Naive thymus-derived CD8-positive, alpha-beta T cell (primary cell): ENCODE measurements around the gene GPD2. TPM values are rescaled to one million over a fixed set of nuclear protein-coding genes. Genes with fewer than 3 reads are reported as not detected.

Experiments
- ATAC-seq, 2 donors: fragments of 150-1000 bp; cut with Tn5 transposase in 1 of 2; sonication (Bioruptor Pico), chemical (Tn5 transposase) in 1 of 2; 1 replicate in 1 of 2; 2 replicates in 1 of 2; pipeline ENCODE4 v1.10.0; 2021; ENCODE audit warnings: mild to moderate bottlenecking in 2 of 2, moderate library complexity in 2 of 2
- POLR2A ChIA-PET: fragments of 350-600 bp; sonication (Branson Sonifier 250); formaldehyde crosslinking; loops from one replicate; lab custom pipeline; 2021; ENCODE audit warnings: antibody characterized with exemption; lab: Charles Lee
- DNase-seq, 10 donors: peaks; one replicate each; pipeline versions ENCODE4 v3.0.0 to v3.0.0-alpha.2; 2020 to 2022
- H3K27ac Mint-ChIP-seq, 10 donors: one replicate each; pipeline ENCODE4 v1.8.0; 2020 to 2022; ENCODE audit warnings: mild to moderate bottlenecking in 10 of 10, mixed read lengths in 10 of 10, moderate library complexity in 4 of 10, inconsistent platforms in 1 of 10
- H3K27me3 Mint-ChIP-seq, 5 donors: one replicate each; pipeline ENCODE4 v1.8.0; 2021 to 2022; ENCODE audit warnings: mixed read lengths in 5 of 5
- H3K36me3 Mint-ChIP-seq, 3 donors: one replicate each; pipeline ENCODE4 v1.8.0; 2020 to 2022; ENCODE audit warnings: mixed read lengths in 3 of 3, mild to moderate bottlenecking in 2 of 3, inconsistent platforms in 1 of 3
- H3K4me1 Mint-ChIP-seq, 4 donors: one replicate each; pipeline ENCODE4 v1.8.0; 2021 to 2022; ENCODE audit warnings: mixed read lengths in 4 of 4
- H3K4me3 Mint-ChIP-seq, 10 donors: one replicate each; pipeline ENCODE4 v1.8.0; 2020 to 2022; ENCODE audit warnings: mild to moderate bottlenecking in 10 of 10, mixed read lengths in 10 of 10, moderate library complexity in 6 of 10, inconsistent platforms in 1 of 10
- H3K9me3 Mint-ChIP-seq, 9 donors: one replicate each; pipeline ENCODE4 v1.8.0; 2020 to 2022; ENCODE audit warnings: mixed read lengths in 9 of 9, mild to moderate bottlenecking in 3 of 9, inconsistent platforms in 1 of 9, moderate library complexity in 1 of 9
- polyA plus RNA-seq, 3 donors: library from polyadenylated mRNA; unstranded; fragments of 300-500 nt; fragmentation: Illumina TruSeq; gene quantifications; one replicate each; pipeline ENCODE4 v1.2.3, GENCODE V29; 2021
- total RNA-seq, 8 experiments: library from RNA in 2 of 8; stranded (reverse) in 2 of 8; gene quantifications; one replicate each; pipeline ENCODE4 v1.2.3 and lab custom pipeline; 2021 to 2026

Gene GPD2
- total and polyA plus RNA-seq, 5 experiments from 2014 or later: 3.0 to 10.2 (median 4.0) TPM

- DNase-seq: no peak
- H3K27ac Mint-ChIP-seq: no peak overlapping the region
- H3K9me3 Mint-ChIP-seq: peaks cover 0 to 12% (median 5%) of the 10 kb centered on the region in 9 donors
- H3K4me3 Mint-ChIP-seq: no peak overlapping the region
- peaks cover 0 to 10% (median 0%) of the 10 kb centered on the region in 3 donors for H3K36me3 Mint-ChIP-seq
- no peak for ATAC-seq
- POLR2A ChIA-PET: no interaction called here
- no peaks in the 10 kb centered on the region for H3K4me1 Mint-ChIP-seq
- H3K27me3 Mint-ChIP-seq: peaks cover 3 to 36% (median 15%) of the 10 kb centered on the region in 5 donors
Observed at GRCh38 chr2:156625360-156626170, 189.4 kb downstream of the GPD2 start.

GRCh38 chr2:156626931-156627330 is 190.8 kb downstream of the GPD2 start:
- Mint-ChIP-seq H3K9me3 (peaks cover 0 to 12% (median 5%) of the 10 kb centered on the region in 9 donors), H3K4me1 (peaks cover 0 to 1% (median 0%) of the 10 kb centered on the region in 4 donors), H3K36me3 (peaks cover 0 to 10% (median 0%) of the 10 kb centered on the region in 3 donors), H3K4me3 (no peak overlapping the region), H3K27ac (no peak overlapping the region), H3K27me3 (peaks cover 7 to 40% (median 11%) of the 10 kb centered on the region in 5 donors)
- ATAC-seq (no peak), DNase-seq (no peak)
- POLR2A ChIA-PET: no interaction called here

- Mint-ChIP-seq H3K4me1 (peaks cover 0 to 1% (median 0%) of the 10 kb centered on the region in 4 donors), H3K27ac (no peak overlapping the region), H3K9me3 (peaks cover 0 to 3% (median 0%) of the 10 kb centered on the region in 9 donors), H3K4me3 (no peak overlapping the region), H3K27me3 (peaks cover 7 to 32% (median 9%) of the 10 kb centered on the region in 5 donors), H3K36me3 (no peaks in the 10 kb centered on the region)
- DNase-seq (no peak), ATAC-seq (no peak)
- POLR2A ChIA-PET: no interaction called here
Observed at GRCh38 chr2:156630579-156631337, 194.6 kb downstream of the GPD2 start.

- H3K9me3 Mint-ChIP-seq: peaks cover 5 to 10% (median 6%) of the 10 kb centered on the region in 9 donors
- no peak for ATAC-seq
- H3K4me3 Mint-ChIP-seq: no peak overlapping the region
- peaks cover 0 to 7% (median 1%) of the 10 kb centered on the region in 3 donors for H3K36me3 Mint-ChIP-seq
- H3K4me1 Mint-ChIP-seq: peaks cover 0 to 1% (median 0%) of the 10 kb centered on the region in 4 donors
- no peak overlapping the region for H3K27ac Mint-ChIP-seq
- no peak for DNase-seq
- H3K27me3 Mint-ChIP-seq: peaks cover 9 to 18% (median 15%) of the 10 kb centered on the region in 5 donors
- POLR2A ChIA-PET: no interaction called here
Observed at GRCh38 chr2:156635646-156636045, 199.5 kb downstream of the GPD2 start.

Other genes with a start within 250 kb of the GPD2 start
- 1 to 10 TPM; 1.8 to 2.8 TPM for gene NR4A2, start 103.7 kb upstream of the GPD2 start, total RNA-seq
- 10 to 100 TPM in 2 of 3 donors, 1 to 10 TPM in 1; 4.8 to 20.1 (median 11.4) TPM for gene NR4A2, start 103.7 kb upstream of the GPD2 start, polyA plus RNA-seq